HepG2 (cell line): ENCODE results near the gene C1RL. TPM values are rescaled to one million over a fixed set of nuclear protein-coding genes. Genes with fewer than 3 reads are reported as not detected.

ENCODE experiments used
- AGO1 ChIP-seq: fragments of 200-400 bp; formaldehyde crosslinking; IDR thresholded peaks from 2 replicates; pipeline ENCODE4 v1.6.1; 2017; ENCODE audit warnings: mild to moderate bottlenecking, low read depth, low read length, moderate library complexity; ENCODE audit not compliant: poor library complexity, severe bottlenecking
- CBX1 ChIP-seq: IDR thresholded peaks from one replicate; pipeline ENCODE4 v1.6.1; 2016; ENCODE audit warnings: antibody characterized with exemption, low read depth
- CC2D1A ChIP-seq: sonication (generic); formaldehyde crosslinking; IDR thresholded peaks from 2 replicates; pipeline ENCODE4 v1.8.1; 2023; ENCODE audit warnings: mild to moderate bottlenecking, missing genetic modification reagents
- CSRNP1 ChIP-seq: sonication (generic); formaldehyde crosslinking; IDR thresholded peaks from 2 replicates; pipeline ENCODE4 v1.8.1; 2023; ENCODE audit warnings: mild to moderate bottlenecking, missing genetic modification reagents
- DZIP1 ChIP-seq: sonication (generic); formaldehyde crosslinking; IDR thresholded peaks from 2 replicates; pipeline ENCODE4 v1.5.0; 2020; ENCODE audit warnings: mild to moderate bottlenecking, missing genetic modification reagents
- GATAD1 ChIP-seq: IDR thresholded peaks from 2 replicates; pipeline ENCODE4 v1.6.1; 2016; ENCODE audit warnings: missing genetic modification reagents, missing compliant biosample characterization
- HMGXB3 ChIP-seq: sonication (generic); formaldehyde crosslinking; IDR thresholded peaks from 2 replicates; pipeline ENCODE4 v1.4.0; 2020; ENCODE audit warnings: missing genetic modification reagents, borderline replicate concordance
- IKZF5 ChIP-seq: IDR thresholded peaks from 2 replicates; pipeline ENCODE4 v1.6.1; 2018; ENCODE audit warnings: missing genetic modification reagents, mild to moderate bottlenecking, missing compliant biosample characterization
- NCOA2 ChIP-seq: sonication (generic); formaldehyde crosslinking; IDR thresholded peaks from 2 replicates; pipeline ENCODE4 v1.8.0; 2022; ENCODE audit warnings: inconsistent platforms
- PLRG1 ChIP-seq: fragments of 450-650 bp; conservative IDR thresholded peaks from 2 replicates; pipeline ENCODE4 v1.6.1; 2016
- SAP130 ChIP-seq: IDR thresholded peaks from 2 replicates; pipeline ENCODE4 v1.6.1; 2016; ENCODE audit warnings: low read depth
- ZNF292 ChIP-seq: sonication (generic); formaldehyde crosslinking; IDR thresholded peaks from 2 replicates; pipeline ENCODE4 v1.8.1; 2022; ENCODE audit warnings: mild to moderate bottlenecking, low read depth, missing genetic modification reagents, borderline replicate concordance
- ZNF503 ChIP-seq: sonication (generic); formaldehyde crosslinking; IDR thresholded peaks from 2 replicates; pipeline ENCODE4 v1.4.0; 2020; ENCODE audit warnings: missing genetic modification reagents
- ZNF552 ChIP-seq: sonication (generic); formaldehyde crosslinking; IDR thresholded peaks from 2 replicates; pipeline ENCODE4 v1.9.0; 2022; ENCODE audit warnings: missing genetic modification reagents, mild to moderate bottlenecking, borderline replicate concordance
- ZNF569 ChIP-seq: sonication (generic); formaldehyde crosslinking; IDR thresholded peaks from 2 replicates; pipeline ENCODE4 v1.5.0; 2020; ENCODE audit warnings: mild to moderate bottlenecking, missing genetic modification reagents, moderate library complexity, borderline replicate concordance
- ZNF777 ChIP-seq: sonication (generic); formaldehyde crosslinking; IDR thresholded peaks from 2 replicates; pipeline ENCODE4 v1.4.0; 2020; ENCODE audit warnings: missing genetic modification reagents
- ZNF850 ChIP-seq: sonication (generic); formaldehyde crosslinking; conservative IDR thresholded peaks from 2 replicates; pipeline ENCODE4 v1.9.0; 2021; ENCODE audit warnings: mild to moderate bottlenecking, missing genetic modification reagents
- polyA plus RNA-seq, 8 experiments: library from polyadenylated mRNA; depleted of rRNA in 3 of 8; stranded (reverse) in 7 of 8; unstranded in 1 of 8; fragments of >200 nt; fragmentation: Illumina TruSeq in 4 of 8; extraction: Trizol in 4 of 8; gene quantifications; 2 replicates each; pipeline versions ENCODE4 v1.2.1 to v1.2.3, GENCODE V29; 2011 to 2016; ENCODE audit warnings: low read depth in 4 of 8, missing spikeins in 1 of 8, mixed read lengths in 1 of 8; ENCODE audit not compliant: insufficient read depth in 1 of 8
- total RNA-seq, 5 experiments: library from RNA; depleted of rRNA; stranded (reverse); fragments of >200 nt; fragmentation: Illumina TruSeq; extraction: Trizol; gene quantifications; 2 replicates each; pipeline ENCODE4 v1.2.3, GENCODE V29; 2016; ENCODE audit warnings: low read depth in 1 of 5

The C1RL gene
- total and polyA plus RNA-seq, 2 of the 13 experiments (the other 11 are each of a cell fraction or from before 2014, with no cell fraction given): 28.9 to 53.1 TPM

GRCh38 chr12:7108003-7108795 lies 815 bp downstream of the C1RL start (continued):
- TF ChIP-seq HMGXB3 (CRISPR knock-in tag): peak; percentile 77
- no peak for TF ChIP-seq CC2D1A (CRISPR knock-in tag)
- peak; percentile 69; the same call in 1 of the 2 replicates for TF ChIP-seq CSRNP1
- TF ChIP-seq CBX1: peak; percentile 57
- TF ChIP-seq ZNF552 (CRISPR knock-in tag): peak; percentile 85; the same call in 1 of the 2 replicates
- TF ChIP-seq ZNF292 (CRISPR knock-in tag): peak; percentile 85
- no peak for TF ChIP-seq ZNF503 (CRISPR knock-in tag)
- TF ChIP-seq SAP130 (CRISPR knock-in tag): peak; percentile 71
- TF ChIP-seq IKZF5 (CRISPR knock-in tag): peak; percentile 64; the same call in 1 of the 2 replicates
- no peak for TF ChIP-seq PLRG1
- TF ChIP-seq DZIP1 (CRISPR knock-in tag): no peak
- TF ChIP-seq AGO1: peak; percentile 66
- 0 out of 2 replicates have a peak, but pooled peaks have one; percentile 26 for TF ChIP-seq GATAD1
- TF ChIP-seq ZNF569 (CRISPR knock-in tag): no peak
- TF ChIP-seq ZNF850: no peak
- TF ChIP-seq NCOA2 (CRISPR knock-in tag): peak; percentile 61
- TF ChIP-seq ZNF777 (CRISPR knock-in tag): 0 out of 2 replicates have a peak, but pooled peaks have one; percentile 15
